NCI-H748 treated with DMSO at 0.1 percent for 48 hours (cell line): ENCODE measurements around the gene CEP85.

Experiments used
- DNase-seq: peaks from one replicate; lab custom pipeline; 2025; lab: John Stamatoyannopoulos, UW

CEP85 gene

DNA sequence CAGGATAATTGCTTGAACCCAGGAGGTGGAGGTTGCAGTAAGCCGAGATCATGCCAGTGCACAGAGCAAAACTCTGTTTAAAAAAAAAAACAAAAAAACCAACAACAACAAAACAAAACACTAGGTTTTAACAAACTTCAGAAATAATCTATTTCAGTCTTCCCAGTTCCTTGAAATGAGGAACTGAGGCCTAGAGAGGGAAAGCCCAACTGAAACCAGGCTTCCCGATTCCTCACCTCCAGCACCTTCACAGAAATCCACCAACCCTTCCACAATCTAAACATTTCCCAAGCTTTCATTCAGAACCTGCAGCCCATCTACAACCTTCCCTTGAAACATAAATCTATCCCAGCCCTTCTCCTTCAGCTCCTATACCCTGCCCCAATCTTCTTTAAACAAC, 83.1 kb downstream of the CEP85 start:
- DNase-seq: no peak

- DNase-seq: no peak
These were observed 83.8 kb downstream of the CEP85 start, which contains the start of gene CD52 for GRCh38 chr1:26317612-26318337. Gene CD52, plus strand, starts transcription at chr1:26317958. Its CDS starts 60 bp downstream, at chr1:26318018.

DNA sequence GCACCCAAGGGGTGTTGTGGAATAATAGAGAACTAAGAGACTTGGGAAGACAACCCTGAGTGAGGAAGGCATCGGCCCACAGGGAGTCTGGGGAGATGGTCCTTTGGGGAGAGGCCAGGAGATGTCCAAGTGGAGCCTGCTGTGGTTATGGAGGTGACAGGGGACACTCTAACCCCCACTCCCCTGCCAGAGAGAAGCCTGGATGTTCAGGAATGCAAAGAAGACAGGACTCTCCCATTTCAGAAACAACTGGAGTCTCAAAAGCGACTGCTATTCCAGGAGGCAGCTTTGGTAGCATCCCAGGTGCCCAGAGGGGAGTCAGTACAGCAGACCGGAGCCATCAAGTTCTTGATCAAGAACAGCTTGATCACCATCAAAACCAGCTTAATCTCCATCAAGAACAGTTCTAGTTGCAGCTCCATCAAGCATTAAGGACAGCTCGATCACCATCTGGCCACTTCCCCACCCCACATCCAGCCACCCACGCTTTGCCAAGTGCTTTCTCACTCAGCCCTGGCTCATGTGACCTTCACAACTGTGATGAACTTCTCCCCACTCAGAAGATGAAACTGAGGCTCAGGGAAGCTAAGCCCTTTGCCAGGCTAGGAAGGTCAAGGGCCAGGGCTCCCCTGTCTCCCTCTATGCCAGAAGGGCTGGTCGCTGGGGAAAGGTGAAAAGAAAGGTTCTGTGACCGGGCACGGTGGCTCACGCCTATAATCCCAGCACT, 84.5 kb downstream of the CEP85 start:
- no peak for DNase-seq

GRCh38 chr1:26320896-26321295, 86.9 kb downstream of the CEP85 start:
- DNase-seq: no peak

GRCh38 chr1:26321315-26322041, 87.5 kb downstream of the CEP85 start:
- DNase-seq: peak; percentile 24

- no peak for DNase-seq
These were observed 88.0 kb downstream of the CEP85 start for GRCh38 chr1:26322042-26322331.

GRCh38 chr1:26323382-26323781, 89.4 kb downstream of the CEP85 start:
- no peak for DNase-seq

DNA sequence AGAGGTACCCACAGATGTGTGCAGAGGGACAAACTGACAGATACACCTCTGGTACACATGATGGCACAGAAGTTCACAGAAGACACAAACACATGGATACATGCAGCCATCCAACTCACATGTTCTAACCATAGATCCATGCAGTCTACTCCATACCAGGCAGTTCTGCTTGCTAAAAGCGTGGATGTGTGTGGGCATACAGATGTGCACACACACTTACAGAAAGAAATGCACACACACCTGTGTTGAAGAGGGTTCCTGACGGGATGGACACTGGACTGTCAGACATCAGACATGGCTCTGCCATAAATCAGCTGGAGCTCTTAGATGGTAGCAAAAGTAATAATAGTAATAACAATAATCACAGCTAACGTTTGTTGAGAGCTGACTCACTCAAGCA, 90.5 kb downstream of the CEP85 start:
- no peak for DNase-seq

GRCh38 chr1:26327956-26328362, 94.0 kb downstream of the CEP85 start:
- DNase-seq: no peak
